ENCODE data around the gene ZSWIM3. TPM values are rescaled to one million over a fixed set of nuclear protein-coding genes. Genes with fewer than 3 reads are reported as not detected.
A peak's percentile ranks its signal among the peaks of the same experiment; 100 is the strongest.
"Not testable (repeated sequence)": the region's sequence is repeated elsewhere in the genome, so short reads cannot be mapped to it uniquely, and the experiment has no call there.

ZSWIM3 gene
- polyA plus RNA-seq, 4 donors = 4.2 to 5.6 (median 4.9) TPM

DNA sequence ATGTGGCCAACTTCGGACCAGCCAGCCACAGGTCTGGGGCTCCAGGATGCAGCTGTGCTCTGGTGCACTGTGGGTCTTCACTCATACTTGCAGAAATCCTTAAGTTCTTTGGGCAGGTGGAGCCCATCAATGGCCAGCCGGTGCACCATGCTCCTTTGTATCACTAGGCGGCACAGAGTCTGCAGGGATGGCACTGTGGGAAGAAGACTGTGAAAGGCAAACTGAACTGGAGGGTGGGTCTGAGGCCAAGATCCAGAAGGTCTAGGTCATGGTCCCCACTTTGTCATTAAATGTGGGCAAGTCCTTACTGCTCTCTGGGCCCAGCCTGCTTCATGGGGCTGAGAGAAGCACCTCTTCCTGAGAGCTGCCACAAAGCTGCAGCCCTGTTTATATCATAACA, 31.3 kb downstream of the ZSWIM3 start:
- no peak for DNase-seq (ENCODE audit: low read depth in 4 of 4, low spot score in 3 of 4)

DNA sequence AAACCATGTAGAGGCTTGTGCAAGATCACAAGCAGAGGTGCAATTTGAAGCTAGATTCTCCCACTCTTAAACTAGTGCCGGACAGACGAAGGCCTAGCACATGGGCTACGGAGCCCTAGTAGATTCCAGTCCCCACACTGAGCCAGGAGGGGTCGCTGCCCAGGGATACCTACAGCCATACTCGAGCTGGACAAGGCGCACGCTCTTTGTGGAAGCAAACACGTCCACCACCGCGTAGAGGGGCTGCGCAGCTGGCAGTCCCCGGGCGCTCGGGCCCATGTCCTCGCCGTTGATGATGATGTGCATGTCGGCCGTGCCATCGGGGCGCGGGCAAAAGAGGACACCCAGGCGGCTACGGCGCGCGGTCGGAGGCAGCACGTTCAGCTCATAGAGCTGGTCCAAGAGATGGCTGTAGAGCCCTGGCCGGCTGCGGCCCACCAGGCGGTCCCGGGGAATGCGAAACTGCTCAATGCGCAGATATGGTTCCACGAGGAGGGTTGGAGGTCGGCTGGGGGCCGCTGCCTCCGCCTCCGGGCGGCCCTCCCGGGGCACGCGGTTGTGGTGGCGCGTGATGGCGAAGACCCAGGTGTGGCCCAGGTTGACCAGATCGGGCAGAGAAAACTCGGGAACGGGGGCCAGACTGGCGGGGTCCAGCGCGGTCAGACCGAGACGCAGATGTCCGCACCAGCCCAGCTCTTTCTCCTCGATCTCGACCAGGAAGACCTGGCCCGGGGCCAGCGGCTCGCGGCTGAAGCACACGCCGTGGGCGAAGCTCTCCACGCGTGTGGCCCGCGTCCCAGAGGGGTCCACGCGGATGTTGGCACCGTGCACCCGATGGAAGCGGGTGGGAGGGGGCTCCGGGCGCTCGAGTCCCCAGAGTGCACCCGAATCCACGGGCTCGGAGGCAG, 32.9 kb downstream of the ZSWIM3 start:
- DNase-seq (ENCODE audit: low read depth in 4 of 4, low spot score in 3 of 4) = peak in 3 of 4 donors; percentile 61 to 72 (median 66)

DNA sequence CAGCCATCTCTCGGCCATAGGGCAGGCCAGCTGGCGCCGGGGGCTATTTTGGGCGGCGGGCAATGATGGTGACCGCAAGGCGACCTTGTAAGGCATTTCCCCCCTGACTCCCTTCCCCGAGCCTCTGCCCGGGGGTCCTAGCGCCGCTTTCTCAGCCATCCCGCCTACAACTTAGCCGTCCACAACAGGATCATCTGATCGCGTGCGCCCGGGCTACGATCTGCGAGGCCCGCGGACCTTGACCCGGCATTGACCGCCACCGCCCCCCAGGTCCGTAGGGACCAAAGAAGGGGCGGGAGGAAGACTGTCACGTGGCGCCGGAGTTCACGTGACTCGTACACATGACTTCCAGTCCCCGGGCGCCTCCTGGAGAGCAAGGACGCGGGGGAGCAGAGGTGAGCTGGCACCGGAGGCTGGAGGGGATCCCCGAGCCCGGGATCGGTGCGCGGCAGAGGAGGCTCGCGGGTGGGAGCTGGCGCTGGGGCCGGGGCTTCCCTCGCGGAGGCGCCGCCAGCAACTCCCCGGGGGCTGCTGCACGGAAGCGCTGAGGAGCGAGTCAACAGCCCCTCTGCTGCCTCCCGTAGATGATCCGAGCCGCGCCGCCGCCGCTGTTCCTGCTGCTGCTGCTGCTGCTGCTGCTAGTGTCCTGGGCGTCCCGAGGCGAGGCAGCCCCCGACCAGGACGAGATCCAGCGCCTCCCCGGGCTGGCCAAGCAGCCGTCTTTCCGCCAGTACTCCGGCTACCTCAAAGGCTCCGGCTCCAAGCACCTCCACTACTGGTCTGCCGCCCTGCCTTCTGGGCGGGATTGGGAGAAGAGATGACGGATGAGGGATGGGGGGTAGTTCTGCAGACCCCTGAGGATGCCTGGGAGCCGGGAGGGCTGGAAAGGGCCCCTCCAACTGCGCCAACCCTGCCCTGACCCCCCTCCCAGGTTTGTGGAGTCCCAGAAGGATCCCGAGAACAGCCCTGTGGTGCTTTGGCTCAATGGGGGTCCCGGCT, 33.9 kb downstream of the ZSWIM3 start, which contains the start of the genes CTSA and NEURL2:
CTSA (plus strand) TSS at position 351 of the 999 bp plus-strand sequence; CDS start at position 585, 234 bp downstream.
NEURL2 (minus strand) TSS at position 224 of the 999 bp plus-strand sequence; CDS start at position 7, 217 bp downstream.
- DNase-seq (ENCODE audit: low read depth in 4 of 4, low spot score in 3 of 4) = peak; percentile 80 to 88 (median 84)

DNA sequence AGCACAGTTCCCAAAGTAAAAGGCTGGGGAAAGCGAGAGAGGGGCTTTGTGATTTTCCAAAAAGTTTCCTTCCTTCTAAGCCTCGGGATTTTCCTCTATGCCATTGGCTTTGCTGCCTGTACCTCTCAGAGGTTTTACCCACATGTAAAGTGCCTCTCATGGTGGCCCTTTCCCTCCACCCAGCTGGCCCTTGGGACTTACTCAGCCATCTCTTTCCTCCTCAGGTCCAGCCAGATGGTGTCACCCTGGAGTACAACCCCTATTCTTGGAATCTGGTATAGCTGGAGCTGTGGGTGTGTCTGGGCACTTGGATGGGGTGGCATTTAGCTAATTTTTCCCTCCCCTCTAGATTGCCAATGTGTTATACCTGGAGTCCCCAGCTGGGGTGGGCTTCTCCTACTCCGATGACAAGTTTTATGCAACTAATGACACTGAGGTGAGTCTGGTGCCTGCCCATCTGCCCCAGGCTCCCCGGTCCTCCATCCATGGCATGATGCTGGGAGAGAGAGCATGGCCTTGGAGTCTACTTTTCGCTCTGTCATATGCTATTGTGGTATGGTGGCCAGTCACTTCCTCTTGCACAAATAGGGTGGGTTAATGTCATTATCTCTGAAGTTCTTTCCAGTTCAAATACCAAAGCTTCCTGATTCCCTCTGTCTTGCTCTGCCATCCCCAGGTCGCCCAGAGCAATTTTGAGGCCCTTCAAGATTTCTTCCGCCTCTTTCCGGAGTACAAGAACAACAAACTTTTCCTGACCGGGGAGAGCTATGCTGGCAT, 34.8 kb downstream of the ZSWIM3 start:
- DNase-seq (ENCODE audit: low read depth in 4 of 4, low spot score in 3 of 4) = no peak

DNA sequence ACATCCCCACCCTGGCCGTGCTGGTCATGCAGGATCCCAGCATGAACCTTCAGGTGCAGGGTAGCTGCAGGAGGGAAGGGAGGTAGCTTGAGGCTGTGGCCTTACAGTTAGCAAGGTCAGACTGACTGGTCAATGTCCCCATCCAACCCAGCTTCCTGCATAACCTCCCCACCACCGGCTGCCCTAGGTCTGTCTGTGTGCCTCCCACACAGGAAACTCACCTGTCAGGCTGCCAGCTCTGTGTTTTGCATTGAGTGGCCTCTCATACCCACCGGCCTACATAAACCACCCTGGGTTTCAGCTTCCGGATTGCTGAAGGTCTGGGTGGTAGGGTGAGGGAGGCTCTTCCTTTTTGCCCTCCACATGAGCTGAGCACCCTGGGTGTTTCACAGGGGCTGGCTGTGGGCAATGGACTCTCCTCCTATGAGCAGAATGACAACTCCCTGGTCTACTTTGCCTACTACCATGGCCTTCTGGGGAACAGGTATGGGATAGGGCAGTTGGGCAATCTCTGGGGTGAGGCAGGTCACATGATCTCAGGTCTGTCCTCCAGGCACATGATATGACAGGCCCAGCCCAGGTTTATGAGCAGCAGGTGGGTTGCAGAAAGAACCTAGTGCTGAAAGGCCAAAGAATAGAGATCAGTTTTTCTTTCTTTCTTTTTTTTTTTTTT, 35.5 kb downstream of the ZSWIM3 start:
- DNase-seq (ENCODE audit: low read depth in 4 of 4, low spot score in 3 of 4) = no peak

DNA sequence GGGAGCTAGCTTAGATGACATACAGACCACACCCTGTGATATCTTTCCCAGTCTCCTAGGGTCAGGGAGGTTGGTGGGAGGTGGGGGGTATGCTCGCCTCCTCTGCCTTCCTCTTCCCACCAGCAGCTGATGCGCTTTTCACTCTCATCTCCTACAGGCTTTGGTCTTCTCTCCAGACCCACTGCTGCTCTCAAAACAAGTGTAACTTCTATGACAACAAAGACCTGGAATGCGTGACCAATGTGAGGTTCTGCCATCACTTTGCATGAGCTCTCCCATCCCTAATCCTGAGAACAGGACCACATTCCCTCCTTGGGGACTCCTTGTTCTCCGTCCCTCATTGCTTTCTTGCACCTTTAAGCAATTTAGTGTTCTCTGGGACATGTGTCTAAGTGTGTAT, 36.4 kb downstream of the ZSWIM3 start:
- no peak for DNase-seq (ENCODE audit: low read depth in 4 of 4, low spot score in 3 of 4)

DNA sequence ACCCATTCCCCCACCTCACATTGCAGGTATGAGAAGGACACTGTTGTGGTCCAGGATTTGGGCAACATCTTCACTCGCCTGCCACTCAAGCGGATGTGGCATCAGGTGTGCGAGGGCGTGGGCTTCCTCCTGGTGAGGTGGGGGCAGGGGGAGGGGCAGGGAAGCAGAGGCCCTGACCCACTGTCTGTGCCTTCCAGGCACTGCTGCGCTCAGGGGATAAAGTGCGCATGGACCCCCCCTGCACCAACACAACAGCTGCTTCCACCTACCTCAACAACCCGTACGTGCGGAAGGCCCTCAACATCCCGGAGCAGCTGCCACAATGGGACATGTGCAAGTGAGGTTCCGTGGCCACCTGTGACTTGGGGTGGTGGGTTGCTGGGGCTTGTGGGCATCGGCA, 37.4 kb downstream of the ZSWIM3 start:
- DNase-seq (ENCODE audit: low read depth in 4 of 4, low spot score in 3 of 4) = no peak

DNA sequence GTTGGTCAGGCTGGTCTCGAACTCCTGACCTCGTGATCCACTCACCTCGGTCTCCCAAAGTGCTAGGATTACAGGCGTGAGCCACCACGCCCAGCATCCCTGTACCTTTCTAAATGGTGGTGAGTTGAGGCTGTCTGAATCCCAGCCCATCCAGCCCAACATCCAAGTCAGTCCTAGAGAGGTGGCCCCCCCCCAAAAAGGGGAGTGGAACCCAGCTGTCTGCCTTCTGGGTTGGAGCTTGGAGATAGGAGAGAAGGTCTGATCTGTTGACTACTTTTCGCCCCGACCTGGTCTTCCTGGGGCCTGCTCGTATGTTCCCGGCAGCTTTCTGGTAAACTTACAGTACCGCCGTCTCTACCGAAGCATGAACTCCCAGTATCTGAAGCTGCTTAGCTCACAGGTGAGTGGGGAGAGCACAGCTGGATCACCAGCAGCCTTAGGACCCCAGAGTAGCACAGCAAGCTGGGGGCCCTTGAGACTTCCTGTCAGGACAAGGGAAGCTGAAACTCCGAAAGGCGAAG, 39.3 kb downstream of the ZSWIM3 start:
- no peak for DNase-seq (ENCODE audit: low read depth in 4 of 4, low spot score in 3 of 4)

DNA sequence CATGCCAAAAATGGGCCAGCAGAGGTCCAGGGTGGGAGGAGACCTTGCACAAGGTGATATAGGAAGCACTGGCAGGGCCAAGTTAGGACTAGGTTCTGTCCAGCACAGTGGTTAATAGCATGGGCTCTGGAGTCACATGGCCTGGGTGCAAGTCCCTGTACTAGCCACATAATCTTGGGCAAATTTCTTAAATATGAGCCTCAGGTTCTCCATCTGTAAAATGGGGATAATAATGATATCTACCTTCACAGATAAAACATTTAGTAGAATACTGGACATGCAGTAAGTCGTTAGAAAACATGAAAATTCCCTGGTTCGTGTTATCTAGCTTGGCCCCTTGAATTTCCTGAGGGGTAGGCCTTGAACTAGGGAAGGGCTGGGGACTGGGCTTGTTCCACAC, 39.9 kb downstream of the ZSWIM3 start:
- no peak for DNase-seq (ENCODE audit: low read depth in 4 of 4, low spot score in 3 of 4)

DNA sequence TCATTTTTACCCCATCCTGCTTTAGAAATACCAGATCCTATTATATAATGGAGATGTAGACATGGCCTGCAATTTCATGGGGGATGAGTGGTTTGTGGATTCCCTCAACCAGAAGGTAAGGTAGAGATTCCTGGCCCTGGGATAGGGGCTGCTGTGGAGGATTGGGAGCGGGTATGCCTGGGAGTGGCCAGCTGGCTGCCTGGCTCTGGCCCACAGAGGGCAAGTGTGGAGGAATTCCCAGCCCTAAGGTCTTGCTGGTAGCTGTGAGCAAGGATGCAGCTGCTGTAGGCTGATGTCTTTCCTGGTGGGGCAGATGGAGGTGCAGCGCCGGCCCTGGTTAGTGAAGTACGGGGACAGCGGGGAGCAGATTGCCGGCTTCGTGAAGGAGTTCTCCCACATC, 40.3 kb downstream of the ZSWIM3 start:
- no peak for DNase-seq (ENCODE audit: low read depth in 4 of 4, low spot score in 3 of 4)

DNA sequence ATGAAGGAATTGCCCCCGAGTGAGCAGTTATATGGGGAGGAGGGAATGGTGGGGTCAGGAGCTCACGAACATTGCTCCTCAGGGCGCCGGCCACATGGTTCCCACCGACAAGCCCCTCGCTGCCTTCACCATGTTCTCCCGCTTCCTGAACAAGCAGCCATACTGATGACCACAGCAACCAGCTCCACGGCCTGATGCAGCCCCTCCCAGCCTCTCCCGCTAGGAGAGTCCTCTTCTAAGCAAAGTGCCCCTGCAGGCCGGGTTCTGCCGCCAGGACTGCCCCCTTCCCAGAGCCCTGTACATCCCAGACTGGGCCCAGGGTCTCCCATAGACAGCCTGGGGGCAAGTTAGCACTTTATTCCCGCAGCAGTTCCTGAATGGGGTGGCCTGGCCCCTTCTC, 40.9 kb downstream of the ZSWIM3 start:
- no peak for DNase-seq (ENCODE audit: low read depth in 4 of 4, low spot score in 3 of 4)

DNA sequence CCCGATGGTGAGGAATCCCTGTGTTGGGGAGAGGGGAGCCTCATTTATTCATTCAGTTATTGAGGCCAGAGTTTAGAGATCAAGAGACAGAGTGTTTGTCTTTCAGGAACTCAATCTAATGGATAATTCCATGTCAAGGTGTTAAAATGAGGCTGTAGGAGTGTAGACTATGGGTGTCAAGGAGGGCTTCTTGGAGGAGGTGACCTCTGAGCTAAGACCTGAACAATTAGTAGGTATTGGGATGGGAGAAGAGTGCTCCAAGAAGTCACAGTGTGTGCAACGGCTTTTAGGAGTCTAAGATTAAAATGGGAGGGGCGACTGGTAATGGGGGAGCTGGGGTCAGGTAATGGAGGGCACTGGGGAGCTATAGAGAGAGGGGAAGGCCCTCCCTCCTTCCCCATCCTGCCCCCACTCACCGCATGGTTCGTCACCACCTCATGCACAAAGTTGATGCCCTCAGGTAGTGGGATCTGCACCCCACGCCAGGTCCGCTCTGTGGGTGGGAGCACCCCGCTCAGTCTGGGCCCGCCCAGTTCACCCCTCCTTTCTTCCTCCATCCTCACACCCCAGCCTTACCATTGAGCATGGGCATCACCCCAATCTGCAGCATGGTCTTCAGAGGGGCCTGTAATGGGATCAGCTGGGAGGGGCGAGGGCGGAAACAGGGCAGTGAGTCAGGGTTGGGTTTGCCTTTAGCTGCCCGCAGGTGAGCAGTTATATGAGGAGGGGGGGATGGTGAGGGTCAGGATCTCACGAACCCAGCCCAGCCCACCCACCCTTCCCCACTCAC, 41.8 kb downstream of the ZSWIM3 start:
- no peak for DNase-seq (ENCODE audit: low read depth in 4 of 4, low spot score in 3 of 4)

DNA sequence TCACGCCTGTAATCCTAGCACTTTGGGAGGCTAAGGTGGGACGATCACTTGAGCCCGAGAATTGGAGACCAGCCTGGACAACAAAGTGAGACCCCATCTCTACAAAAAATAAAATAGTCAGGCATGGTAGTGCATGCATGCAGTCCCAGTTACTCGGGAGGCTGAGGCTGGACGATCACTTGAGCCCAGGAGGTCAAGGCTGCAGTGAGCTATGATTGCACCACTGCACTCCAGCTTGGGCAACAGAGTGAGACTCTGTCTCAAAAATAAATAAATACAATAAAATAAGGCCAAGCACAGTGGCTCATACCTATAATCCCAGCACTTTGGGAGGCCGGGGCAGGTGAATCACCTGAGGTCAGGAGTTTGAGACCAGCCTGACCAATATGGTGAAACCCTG, 43.9 kb downstream of the ZSWIM3 start:
- not testable (repeated sequence) for DNase-seq (ENCODE audit: low read depth in 4 of 4, low spot score in 3 of 4)

DNA sequence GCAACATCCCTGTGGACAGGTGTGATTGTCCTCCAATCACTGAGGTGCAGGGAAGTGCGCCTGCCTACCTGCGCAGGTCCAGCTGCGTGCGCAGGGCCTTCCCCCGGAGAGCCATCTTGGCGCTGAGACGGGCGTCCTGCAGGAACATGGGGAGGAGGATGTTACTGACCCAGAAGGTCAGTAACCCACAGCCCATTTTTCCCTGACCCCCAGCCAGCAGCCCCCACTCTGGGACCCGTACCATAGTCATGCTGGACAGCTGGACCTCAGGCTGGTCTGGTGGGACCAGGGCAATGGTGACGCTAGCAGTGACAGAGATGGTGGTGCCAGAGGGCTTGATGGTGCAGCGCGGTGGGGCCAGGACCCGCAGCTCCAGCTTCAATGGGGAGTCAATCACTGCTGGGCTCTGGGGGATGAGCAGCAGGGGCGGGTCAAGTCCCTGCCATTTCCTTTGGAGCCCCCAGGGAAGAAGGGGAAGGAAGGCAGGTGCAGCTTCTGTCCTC, 44.8 kb downstream of the ZSWIM3 start:
- DNase-seq (ENCODE audit: low read depth in 4 of 4, low spot score in 3 of 4) = no peak

DNA sequence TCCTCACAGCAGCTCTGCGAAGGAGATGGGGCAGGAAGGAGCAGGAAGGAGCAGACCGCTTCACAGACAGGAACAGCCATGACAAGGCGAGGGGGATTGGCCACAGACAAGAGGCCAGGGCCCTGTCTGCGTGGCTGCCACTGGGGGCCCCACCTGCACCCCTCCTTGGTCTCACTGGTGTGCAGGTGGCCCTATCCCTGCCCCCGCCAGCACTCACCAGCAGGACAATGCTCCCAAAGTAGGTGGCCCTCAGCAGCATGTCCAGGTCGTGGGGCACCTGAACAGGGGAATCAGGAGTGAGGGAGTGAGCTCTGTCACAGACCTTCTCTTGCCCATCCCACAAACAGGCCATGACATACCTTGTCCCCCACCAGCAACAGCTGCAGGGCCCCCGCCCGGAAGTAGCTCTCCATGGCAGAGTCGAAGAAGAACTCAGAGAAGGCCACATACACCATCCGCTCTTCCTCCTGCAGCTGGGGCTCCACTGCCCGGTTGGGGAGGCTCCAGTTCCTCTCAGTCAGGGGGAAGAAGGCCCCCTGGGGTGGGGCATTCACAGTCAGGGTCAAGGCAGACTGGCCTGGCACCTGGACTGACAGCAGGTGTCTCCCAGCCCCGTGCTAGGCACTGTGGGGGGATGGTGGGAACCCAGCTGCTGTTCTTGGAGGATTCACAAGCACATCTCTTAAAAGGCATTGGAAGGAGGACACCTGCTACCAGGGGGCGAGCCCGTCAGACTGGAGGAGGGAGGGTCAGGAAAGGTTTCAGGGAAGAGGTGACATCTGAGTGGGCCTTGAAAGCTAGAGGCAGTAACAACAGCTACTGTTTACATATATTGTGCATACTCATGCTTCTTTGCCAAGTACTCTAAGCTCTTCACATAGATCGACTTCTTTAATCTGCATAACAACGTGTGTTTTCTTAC, 47.4 kb downstream of the ZSWIM3 start:
- no peak for DNase-seq (ENCODE audit: low read depth in 4 of 4, low spot score in 3 of 4)

DNA sequence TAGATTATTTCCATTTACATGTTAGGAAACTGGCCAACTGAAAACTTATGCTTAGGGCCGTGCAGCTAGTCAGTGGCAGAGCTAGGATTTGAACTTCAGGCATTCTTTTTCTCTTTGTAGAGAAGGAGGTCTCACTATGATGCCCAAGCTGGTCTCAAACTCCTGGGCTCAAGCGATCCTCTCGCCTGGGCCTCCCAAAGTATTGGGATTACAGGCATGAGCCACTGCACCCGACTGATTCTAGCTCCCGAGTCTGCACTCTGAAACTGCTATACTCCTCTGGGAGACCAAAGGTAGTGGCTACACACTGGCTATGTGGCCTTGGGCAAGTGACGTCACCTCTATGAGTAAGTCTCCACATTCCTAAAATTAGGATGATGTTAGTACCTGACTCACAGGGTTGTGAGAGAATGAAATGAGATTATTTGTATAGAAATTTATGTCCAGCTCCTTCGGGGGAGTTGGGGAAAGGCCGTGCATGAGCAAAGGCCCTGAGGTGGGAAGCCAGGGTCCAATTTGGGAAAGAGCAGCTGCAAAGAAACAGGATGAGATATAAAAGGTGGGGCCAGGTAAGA, 48.2 kb downstream of the ZSWIM3 start:
- no peak for DNase-seq (ENCODE audit: low read depth in 4 of 4, low spot score in 3 of 4)
